Mesenchymal stem cell (in vitro differentiated cells and primary cell): ENCODE data around the gene IFT57.

ENCODE experiments used
- DNase-seq: peaks from one replicate; pipeline ENCODE4 v3.0.0-alpha.2; 2013
- H2AFZ ChIP-seq: one replicate; pipeline ENCODE4 v1.6.1; 2013; ENCODE audit warnings: low read depth, mild to moderate bottlenecking, control low read depth, inconsistent platforms, low read length, moderate library complexity
- H2AK5ac ChIP-seq: 2 replicates; pipeline ENCODE4 v1.6.1; 2013; ENCODE audit warnings: low read length, moderate library complexity, mild to moderate bottlenecking, inconsistent platforms; ENCODE audit not compliant: severe bottlenecking
- H2BK120ac ChIP-seq: one replicate; pipeline ENCODE4 v1.6.1; 2013; ENCODE audit warnings: low read depth, mild to moderate bottlenecking, inconsistent platforms, low read length, moderate library complexity
- H2BK12ac ChIP-seq, 2 experiments: one replicate each; pipeline ENCODE4 v1.6.1; 2013; ENCODE audit warnings: inconsistent platforms in 2 of 2, low read length in 2 of 2, mild to moderate bottlenecking in 2 of 2, moderate library complexity in 2 of 2, control low read depth in 1 of 2
- H2BK15ac ChIP-seq: one replicate; pipeline ENCODE4 v1.6.1; 2013; ENCODE audit warnings: mild to moderate bottlenecking, low read depth, inconsistent platforms; ENCODE audit not compliant: poor library complexity, severe bottlenecking
- H2BK5ac ChIP-seq: 2 replicates; pipeline ENCODE4 v1.6.1; 2013; ENCODE audit warnings: low read depth, mild to moderate bottlenecking, low read length, control low read depth, inconsistent platforms; ENCODE audit not compliant: poor library complexity, severe bottlenecking
- H3K14ac ChIP-seq, 2 experiments: one replicate each; pipeline ENCODE4 v1.6.1; 2013; ENCODE audit warnings: inconsistent platforms in 2 of 2, low read length in 2 of 2, control low read depth in 1 of 2, mild to moderate bottlenecking in 1 of 2, moderate library complexity in 1 of 2
- H3K18ac ChIP-seq, 2 experiments: one replicate each; pipeline ENCODE4 v1.6.1; 2013; ENCODE audit warnings: inconsistent platforms in 2 of 2, low read length in 2 of 2, control low read depth in 1 of 2, low read depth in 1 of 2, mild to moderate bottlenecking in 1 of 2
- H3K23ac ChIP-seq, 2 experiments: one replicate each; pipeline ENCODE4 v1.6.1; 2013; ENCODE audit warnings: inconsistent platforms in 2 of 2, low read length in 2 of 2, mild to moderate bottlenecking in 2 of 2, moderate library complexity in 2 of 2, control low read depth in 1 of 2
- H3K27ac ChIP-seq: 2 replicates; pipeline ENCODE4 v1.5.1; 2013; ENCODE audit warnings: mild to moderate bottlenecking, moderate library complexity, low read length, control low read depth, inconsistent platforms; ENCODE audit not compliant: poor library complexity, severe bottlenecking
- H3K27me3 ChIP-seq, 2 experiments: 2 replicates each; pipeline versions ENCODE4 v1.6.1 to v1.7.0; 2013; ENCODE audit warnings: low read length in 2 of 2, mild to moderate bottlenecking in 2 of 2, moderate library complexity in 2 of 2, control low read depth in 1 of 2, inconsistent platforms in 1 of 2; ENCODE audit not compliant: control insufficient read depth in 1 of 2, insufficient read depth in 1 of 2
- H3K36me3 ChIP-seq, 2 experiments: 2 replicates each; pipeline versions ENCODE4 v1.6.1 to v1.7.0; 2013; ENCODE audit warnings: low read length in 2 of 2, control low read depth in 1 of 2, inconsistent platforms in 1 of 2, low read depth in 1 of 2, mild to moderate bottlenecking in 1 of 2; ENCODE audit not compliant: insufficient read depth in 2 of 2, control insufficient read depth in 1 of 2
- H3K4ac ChIP-seq, 2 experiments: one replicate each; pipeline ENCODE4 v1.6.1; 2013; ENCODE audit warnings: inconsistent platforms in 2 of 2, low read length in 2 of 2, mild to moderate bottlenecking in 2 of 2, moderate library complexity in 2 of 2, control low read depth in 1 of 2, low read depth in 1 of 2
- H3K4me1 ChIP-seq: 2 replicates; pipeline ENCODE4 v1.6.1; 2013; ENCODE audit warnings: low read depth, low read length, control low read depth; ENCODE audit not compliant: control insufficient read depth, insufficient read depth
- H3K4me2 ChIP-seq: 2 replicates; pipeline ENCODE4 v1.6.1; 2013; ENCODE audit warnings: low read length, mild to moderate bottlenecking, inconsistent platforms; ENCODE audit not compliant: poor library complexity, severe bottlenecking
- H3K4me3 ChIP-seq, 2 experiments: 2 replicates each; pipeline versions ENCODE4 v1.5.1 to v1.7.0; 2013; ENCODE audit warnings: low read length in 2 of 2, mild to moderate bottlenecking in 2 of 2, control low read depth in 1 of 2, low read depth in 1 of 2; ENCODE audit not compliant: insufficient read depth in 1 of 2
- H3K79me1 ChIP-seq: replicated peaks from 2 replicates; pipeline ENCODE4 v1.6.1; 2013; ENCODE audit warnings: mild to moderate bottlenecking, control low read depth, low read length, inconsistent platforms; ENCODE audit not compliant: poor library complexity, severe bottlenecking
- H3K9ac ChIP-seq: 2 replicates; pipeline ENCODE4 v1.7.0; 2013; ENCODE audit warnings: mild to moderate bottlenecking, low read length, moderate library complexity
- H3K9me3 ChIP-seq: 2 replicates; pipeline ENCODE4 v1.7.0; 2013; ENCODE audit warnings: mild to moderate bottlenecking, low read length; ENCODE audit not compliant: control insufficient read depth
- H4K8ac ChIP-seq: one replicate; pipeline ENCODE4 v1.6.1; 2013; ENCODE audit warnings: inconsistent platforms, mild to moderate bottlenecking, low read length, moderate library complexity
- H4K91ac ChIP-seq: one replicate; pipeline ENCODE4 v1.6.1; 2013; ENCODE audit warnings: mild to moderate bottlenecking, low read length, inconsistent platforms
- WGBS: methylation state at CpG from one replicate; pipeline ENCODE4 v1.1.7; 2013; ENCODE audit warnings: mixed read lengths; 5-methylcytosine and 5-hydroxymethylcytosine counted together

IFT57 gene

DNA sequence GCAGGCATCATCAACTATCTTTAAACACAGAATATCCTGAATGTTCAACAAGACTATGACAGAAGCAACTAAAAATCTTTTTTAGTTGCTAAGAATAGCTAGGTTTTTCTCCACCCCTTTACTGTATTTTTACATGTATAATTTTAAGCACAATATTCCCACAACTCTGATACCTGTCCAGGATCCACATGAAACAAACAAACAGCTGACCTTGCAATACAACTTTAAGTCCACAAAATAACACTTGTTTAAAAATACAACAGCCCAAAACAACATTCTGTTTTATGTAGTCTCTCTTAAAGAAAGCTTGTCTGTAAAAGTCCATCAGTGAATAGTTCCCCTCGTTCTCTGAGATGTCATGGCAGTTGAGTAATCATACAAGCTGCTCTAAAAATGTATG is 41.1 kb downstream of the IFT57 start:
- H3K36me3 ChIP-seq: peaks cover 0 to 12% of the 10 kb centered on the region in 2 experiments
- H3K9ac ChIP-seq: no peak overlapping the region
- no peak overlapping the region for H3K4ac ChIP-seq
- no peak overlapping the region for H4K8ac ChIP-seq
- no peak overlapping the region for H2BK120ac ChIP-seq
- H3K4me3 ChIP-seq: no peak overlapping the region
- no peaks in the 10 kb centered on the region for H3K79me1 ChIP-seq
- H2AK5ac ChIP-seq: no peak overlapping the region
- H3K27me3 ChIP-seq: no peaks in the 10 kb centered on the region
- H3K23ac ChIP-seq: no peak overlapping the region
- no peak overlapping the region for H3K18ac ChIP-seq
- 100% methylated on average over 1 of the region's 1 CpG for WGBS
- no peak overlapping the region for H2BK15ac ChIP-seq
- H3K14ac ChIP-seq: no peak overlapping the region
- no peak overlapping the region for H4K91ac ChIP-seq
- no peaks in the 10 kb centered on the region for H3K4me1 ChIP-seq
- H2AFZ ChIP-seq: no peak overlapping the region
- no peak overlapping the region for H3K27ac ChIP-seq
- no peak for DNase-seq
- H3K9me3 ChIP-seq: no peaks in the 10 kb centered on the region
- H2BK5ac ChIP-seq: no peak overlapping the region
- H2BK12ac ChIP-seq: no peak overlapping the region
- H3K4me2 ChIP-seq: no peak overlapping the region

DNA sequence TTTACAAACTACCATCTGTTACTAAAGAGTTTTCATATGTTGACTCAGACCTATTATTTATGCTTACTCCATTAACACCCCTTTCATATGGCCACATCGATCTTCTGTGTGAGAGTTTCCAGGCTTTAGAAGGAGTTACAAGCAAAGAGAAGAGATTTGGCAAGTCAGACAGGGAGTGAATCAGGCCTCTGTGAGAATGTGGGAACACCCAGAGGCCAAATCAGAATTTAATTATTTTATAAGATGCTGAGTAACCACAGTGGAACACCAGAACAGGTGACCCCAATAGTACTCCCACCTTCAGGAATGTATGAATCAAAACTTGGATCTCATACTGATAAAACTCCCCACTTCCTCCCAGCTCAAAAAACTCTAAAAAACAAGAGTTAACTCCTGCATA is 42.0 kb downstream of the IFT57 start:
- Histone ChIP-seq H4K91ac (no peak overlapping the region), H3K9me3 (no peaks in the 10 kb centered on the region), H3K14ac (no peak overlapping the region), H2AK5ac (no peak overlapping the region), H3K4me1 (no peaks in the 10 kb centered on the region), H3K18ac (no peak overlapping the region), H2BK12ac (no peak overlapping the region), H4K8ac (no peak overlapping the region), H2BK120ac (no peak overlapping the region), H2BK15ac (no peak overlapping the region), H3K79me1 (no peaks in the 10 kb centered on the region), H3K27me3 (no peaks in the 10 kb centered on the region), H3K36me3 (peaks cover 0 to 8% of the 10 kb centered on the region in 2 experiments), H3K9ac (peak overlapping the region; percentile 59), H2BK5ac (peak overlapping the region; percentile 19), H2AFZ (no peak overlapping the region), H3K4me3 (peak overlapping the region in 1 of 2 experiments; percentile 27), H3K4me2 (no peak overlapping the region), H3K4ac (no peak overlapping the region), H3K23ac (no peak overlapping the region), H3K27ac (no peak overlapping the region)
- DNase-seq: peak; percentile 27
- no CpG with 5 or more reads among the region's 1 CpG for WGBS

DNA sequence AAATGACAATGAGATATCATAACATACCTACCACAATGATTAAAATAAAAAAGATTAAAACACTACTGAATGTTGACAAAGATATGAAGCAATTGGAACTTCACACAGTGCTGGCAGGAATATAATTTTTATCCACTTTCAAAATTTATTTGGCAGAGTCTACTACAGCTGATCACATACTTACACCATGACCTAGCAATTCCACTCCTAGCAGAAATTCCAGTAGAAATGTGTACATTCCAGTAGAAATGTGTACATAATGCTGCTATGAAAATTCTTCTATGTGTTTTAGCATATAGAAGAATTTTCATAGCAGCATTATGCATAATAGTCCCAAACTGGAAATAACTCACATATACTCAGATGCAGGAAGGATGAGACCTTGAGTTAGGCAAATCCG is 43.5 kb downstream of the IFT57 start:
- H2BK12ac ChIP-seq: no peak overlapping the region
- no peak overlapping the region for H4K8ac ChIP-seq
- H3K4ac ChIP-seq: no peak overlapping the region
- no peak overlapping the region for H3K9ac ChIP-seq
- peak overlapping the region in 1 of 2 experiments; percentile 14 for H3K4me3 ChIP-seq
- 91% methylated on average over 1 of the region's 1 CpG for WGBS
- no peak for DNase-seq
- no peaks in the 10 kb centered on the region for H3K36me3 ChIP-seq
- no peak overlapping the region for H2BK5ac ChIP-seq
- no peak overlapping the region for H3K27ac ChIP-seq
- H3K23ac ChIP-seq: no peak overlapping the region
- no peak overlapping the region for H3K4me2 ChIP-seq
- no peak overlapping the region for H2AFZ ChIP-seq
- no peaks in the 10 kb centered on the region for H3K9me3 ChIP-seq
- no peaks in the 10 kb centered on the region for H3K27me3 ChIP-seq
- H4K91ac ChIP-seq: no peak overlapping the region
- H3K79me1 ChIP-seq: peaks cover 3% of the 10 kb centered on the region
- H3K4me1 ChIP-seq: no peaks in the 10 kb centered on the region
- H2BK120ac ChIP-seq: no peak overlapping the region
- H3K14ac ChIP-seq: no peak overlapping the region
- no peak overlapping the region for H2AK5ac ChIP-seq
- peak overlapping the region in 1 of 2 experiments; percentile 21 for H3K18ac ChIP-seq
- no peak overlapping the region for H2BK15ac ChIP-seq

DNA sequence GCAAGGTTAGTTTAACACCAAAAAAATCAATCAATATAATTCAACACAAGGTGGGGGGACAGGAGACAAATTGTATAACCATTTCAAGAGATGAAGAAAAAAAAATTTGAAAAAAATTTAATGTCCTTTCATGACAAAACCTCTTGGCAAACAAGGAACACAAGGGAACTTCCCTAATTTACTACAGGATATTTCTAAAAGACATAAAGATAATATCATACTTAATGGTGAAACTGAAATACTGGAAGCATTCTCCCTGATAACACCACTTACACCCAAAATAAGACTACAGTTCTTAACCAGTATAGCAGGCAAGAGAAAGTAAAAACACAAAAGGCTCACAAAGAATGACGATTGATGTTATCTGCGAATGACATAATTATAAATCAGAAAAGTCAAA is 44.7 kb downstream of the IFT57 start:
- Histone ChIP-seq H2AK5ac (no peak overlapping the region), H3K18ac (no peak overlapping the region), H2BK12ac (no peak overlapping the region), H3K27ac (no peak overlapping the region), H3K9me3 (no peaks in the 10 kb centered on the region), H2BK5ac (no peak overlapping the region), H2BK15ac (no peak overlapping the region), H3K9ac (no peak overlapping the region), H3K4me1 (no peaks in the 10 kb centered on the region), H3K4me3 (no peak overlapping the region), H4K91ac (no peak overlapping the region), H3K79me1 (peaks cover 3% of the 10 kb centered on the region), H4K8ac (no peak overlapping the region), H2AFZ (no peak overlapping the region), H3K36me3 (no peaks in the 10 kb centered on the region), H2BK120ac (no peak overlapping the region), H3K14ac (no peak overlapping the region), H3K4me2 (no peak overlapping the region), H3K23ac (no peak overlapping the region), H3K4ac (no peak overlapping the region), H3K27me3 (no peaks in the 10 kb centered on the region)
- 100% methylated on average over 2 of the region's 2 CpGs for WGBS
- DNase-seq: no peak
